ENCODE data around the gene EHF. TPM values are rescaled to one million over a fixed set of nuclear protein-coding genes. Genes with fewer than 3 reads are reported as not detected.

EHF gene
- total and polyA plus RNA-seq, 2 experiments from 2014 or later = 5.8 to 9.0 TPM

GRCh38 chr11:34644669-34645406 lies 23.9 kb downstream of the EHF start:
- no peaks in the 10 kb centered on the region for H3K36me3 ChIP-seq (replicated peaks; ENCODE audit: insufficient read depth, low read depth)
- H2AFZ ChIP-seq = no peak overlapping the region

DNA sequence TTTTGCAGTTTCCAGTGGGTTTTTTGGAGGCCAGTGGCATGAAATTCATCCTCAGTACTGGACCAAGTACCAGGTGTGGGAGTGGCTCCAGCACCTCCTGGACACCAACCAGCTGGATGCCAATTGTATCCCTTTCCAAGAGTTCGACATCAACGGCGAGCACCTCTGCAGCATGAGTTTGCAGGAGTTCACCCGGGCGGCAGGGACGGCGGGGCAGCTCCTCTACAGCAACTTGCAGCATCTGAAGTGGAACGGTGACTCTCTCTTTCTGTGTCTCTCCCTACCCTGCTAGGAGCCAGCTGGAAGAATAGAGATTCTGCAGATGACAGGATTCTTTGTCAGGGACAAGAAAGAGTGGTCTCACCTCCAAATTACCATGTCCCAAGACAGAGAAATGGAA lies 25.5 kb downstream of the EHF start:
- no peak overlapping the region for H3K4me3 ChIP-seq
- no peak overlapping the region for H3K27ac ChIP-seq
- WGBS (ENCODE audit: low lambda C conversion rate, missing lambda C conversion rate) = 94% methylated on average over 8 of the region's 8 CpGs
- H3K4me1 ChIP-seq (ENCODE audit: insufficient read depth) = peaks cover 13% of the 10 kb centered on the region
- H3K36me3 ChIP-seq (replicated peaks; ENCODE audit: insufficient read depth, low read depth) = no peaks in the 10 kb centered on the region
- no peaks in the 10 kb centered on the region for H4K20me1 ChIP-seq (ENCODE audit: insufficient read depth, poor library complexity, severe bottlenecking)
- no peaks in the 10 kb centered on the region for H3K79me2 ChIP-seq
- no peaks in the 10 kb centered on the region for H3K27me3 ChIP-seq
- no peak for DNase-seq (ENCODE audit: low spot score)
- TF ChIP-seq EZH2 (IDR thresholded peaks at IDR 0.05; ENCODE audit: borderline replicate concordance) = no peak
- H2AFZ ChIP-seq = no peak overlapping the region
- no peaks in the 10 kb centered on the region for H3K9me3 ChIP-seq (ENCODE audit: low read depth)
- no peaks in the 10 kb centered on the region for H3K9me2 ChIP-seq (replicated peaks; ENCODE audit: insufficient read depth)
- no peak overlapping the region for H3K4me2 ChIP-seq

More at GRCh38 chr11:34644669-34645406, 23.9 kb downstream of the EHF start:
- Histone ChIP-seq H3K4me2 (no peak overlapping the region), H3K27ac (no peak overlapping the region), H3K79me2 (no peaks in the 10 kb centered on the region), H4K20me1 (ENCODE audit: insufficient read depth, poor library complexity, severe bottlenecking) (no peaks in the 10 kb centered on the region), H3K4me3 (no peak overlapping the region), H3K4me1 (ENCODE audit: insufficient read depth) (peaks cover 27% of the 10 kb centered on the region), H3K9me2 (replicated peaks; ENCODE audit: insufficient read depth) (no peaks in the 10 kb centered on the region), H3K27me3 (no peaks in the 10 kb centered on the region), H3K9me3 (ENCODE audit: low read depth) (no peaks in the 10 kb centered on the region)
- no peak for DNase-seq (ENCODE audit: low spot score)
- TF ChIP-seq EZH2 (IDR thresholded peaks at IDR 0.05; ENCODE audit: borderline replicate concordance) = no peak
- no peak for TF ChIP-seq EZH2phosphoT487 (IDR thresholded peaks at IDR 0.05; ENCODE audit: low read depth, severe bottlenecking, unreplicated experiment)
- no peak for TF ChIP-seq CTCF (IDR thresholded peaks at IDR 0.05; ENCODE audit: poor library complexity)
- 79% methylated on average over 9 of the region's 9 CpGs for WGBS (ENCODE audit: low lambda C conversion rate, missing lambda C conversion rate)

GRCh38 chr11:34647131-34647530 lies 26.2 kb downstream of the EHF start:
- Histone ChIP-seq H3K4me2 (no peak overlapping the region), H3K79me2 (no peaks in the 10 kb centered on the region), H4K20me1 (ENCODE audit: insufficient read depth, poor library complexity, severe bottlenecking) (no peaks in the 10 kb centered on the region), H3K4me1 (ENCODE audit: insufficient read depth) (peaks cover 8% of the 10 kb centered on the region), H2AFZ (no peak overlapping the region), H3K4me3 (no peak overlapping the region), H3K36me3 (replicated peaks; ENCODE audit: insufficient read depth, low read depth) (no peaks in the 10 kb centered on the region), H3K27ac (no peak overlapping the region), H3K9me3 (ENCODE audit: low read depth) (no peaks in the 10 kb centered on the region), H3K27me3 (no peaks in the 10 kb centered on the region), H3K9me2 (replicated peaks; ENCODE audit: insufficient read depth) (no peaks in the 10 kb centered on the region)
- DNase-seq (ENCODE audit: low spot score) = no peak
- TF ChIP-seq EZH2 (IDR thresholded peaks at IDR 0.05; ENCODE audit: borderline replicate concordance) (no peak), EZH2phosphoT487 (IDR thresholded peaks at IDR 0.05; ENCODE audit: low read depth, severe bottlenecking, unreplicated experiment) (no peak), CTCF (IDR thresholded peaks at IDR 0.05; ENCODE audit: poor library complexity) (no peak)
- WGBS (ENCODE audit: low lambda C conversion rate, missing lambda C conversion rate) = 74% methylated on average over 2 of the region's 2 CpGs

DNA sequence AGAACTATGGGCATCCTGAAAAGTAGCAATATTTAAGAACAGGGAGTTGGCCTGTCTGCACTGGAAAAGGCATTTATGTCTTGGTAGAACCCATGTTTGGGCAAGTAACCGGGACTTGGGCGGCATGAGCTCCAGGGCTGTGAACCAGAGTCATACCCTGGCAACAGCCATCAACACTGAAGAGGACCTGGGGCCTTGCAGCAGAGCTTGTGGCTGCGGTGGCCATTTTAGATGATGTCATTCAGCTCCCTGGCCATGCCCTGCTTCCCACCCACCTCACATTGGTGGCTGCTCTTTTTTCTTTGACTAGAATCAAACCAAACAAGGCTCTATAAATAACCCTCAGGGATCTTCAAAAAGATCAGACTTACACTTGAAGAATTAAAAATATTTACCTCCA lies 26.6 kb downstream of the EHF start:
- Histone ChIP-seq H4K20me1 (ENCODE audit: insufficient read depth, poor library complexity, severe bottlenecking) (no peaks in the 10 kb centered on the region), H2AFZ (no peak overlapping the region), H3K9me2 (replicated peaks; ENCODE audit: insufficient read depth) (no peaks in the 10 kb centered on the region), H3K4me3 (no peak overlapping the region), H3K4me1 (ENCODE audit: insufficient read depth) (peaks cover 4% of the 10 kb centered on the region), H3K9me3 (ENCODE audit: low read depth) (no peaks in the 10 kb centered on the region), H3K36me3 (replicated peaks; ENCODE audit: insufficient read depth, low read depth) (no peaks in the 10 kb centered on the region), H3K27me3 (no peaks in the 10 kb centered on the region), H3K79me2 (no peaks in the 10 kb centered on the region), H3K27ac (no peak overlapping the region), H3K4me2 (no peak overlapping the region)
- TF ChIP-seq EZH2phosphoT487 (IDR thresholded peaks at IDR 0.05; ENCODE audit: low read depth, severe bottlenecking, unreplicated experiment) (no peak), CTCF (IDR thresholded peaks at IDR 0.05; ENCODE audit: poor library complexity) (no peak), EZH2 (IDR thresholded peaks at IDR 0.05; ENCODE audit: borderline replicate concordance) (no peak)
- no peak for DNase-seq (ENCODE audit: low spot score)
- 98% methylated on average over 3 of the region's 3 CpGs for WGBS (ENCODE audit: low lambda C conversion rate, missing lambda C conversion rate)

All from hepatocyte (in vitro differentiated cells).